ENCODE results near the gene KRT6B.

The KRT6B gene

DNA sequence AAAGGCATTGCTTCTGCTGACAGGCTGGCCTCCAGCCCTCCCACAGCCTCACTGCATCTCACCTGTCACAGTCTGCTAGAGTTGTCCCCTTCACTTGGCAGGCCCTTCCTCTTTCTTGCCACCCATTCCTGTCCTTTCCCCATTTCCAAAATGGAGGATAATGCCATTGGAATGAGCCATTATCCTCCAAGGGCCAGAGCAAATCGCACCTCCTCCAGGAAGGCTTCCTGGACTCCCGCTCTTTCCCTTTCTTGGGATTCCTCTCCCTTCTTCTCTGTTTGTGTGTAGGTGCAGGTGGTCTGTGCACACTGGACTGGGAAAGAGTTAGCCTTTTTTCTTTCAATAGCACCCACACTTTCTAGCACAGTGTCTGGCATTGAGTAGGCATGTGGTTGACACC is 49.6 kb downstream of the KRT6B start:
- no peak for DNase-seq (ENCODE audit: insufficient read length, low spot score)
- TF ChIP-seq CTCF (IDR thresholded peaks at IDR 0.05; ENCODE audit: insufficient read depth, missing control alignments) = no peak
- no peak for FAIRE-seq

DNA sequence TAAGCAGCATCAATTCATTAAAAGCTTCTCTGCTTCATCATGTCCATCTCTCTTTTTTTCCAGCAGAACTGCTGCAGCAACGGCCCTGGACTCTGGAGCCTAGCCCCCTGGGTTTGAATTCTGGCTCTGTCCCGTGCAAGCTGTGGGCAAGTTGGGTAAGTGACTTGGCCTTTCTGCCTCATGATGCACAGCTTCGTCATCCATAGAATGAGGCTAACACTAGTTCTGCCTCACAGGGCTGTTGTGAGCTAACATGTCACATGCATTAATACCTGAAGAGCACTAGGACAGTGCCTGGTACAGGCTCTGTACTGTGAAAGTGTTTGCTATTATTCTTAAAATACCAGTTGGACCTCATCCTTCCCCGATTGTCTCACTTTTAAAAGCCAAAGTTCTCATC is 50.0 kb downstream of the KRT6B start:
- FAIRE-seq (no peak), DNase-seq (ENCODE audit: insufficient read length, low spot score) (no peak)
- TF ChIP-seq CTCF (IDR thresholded peaks at IDR 0.05; ENCODE audit: insufficient read depth, missing control alignments) = no peak

DNA sequence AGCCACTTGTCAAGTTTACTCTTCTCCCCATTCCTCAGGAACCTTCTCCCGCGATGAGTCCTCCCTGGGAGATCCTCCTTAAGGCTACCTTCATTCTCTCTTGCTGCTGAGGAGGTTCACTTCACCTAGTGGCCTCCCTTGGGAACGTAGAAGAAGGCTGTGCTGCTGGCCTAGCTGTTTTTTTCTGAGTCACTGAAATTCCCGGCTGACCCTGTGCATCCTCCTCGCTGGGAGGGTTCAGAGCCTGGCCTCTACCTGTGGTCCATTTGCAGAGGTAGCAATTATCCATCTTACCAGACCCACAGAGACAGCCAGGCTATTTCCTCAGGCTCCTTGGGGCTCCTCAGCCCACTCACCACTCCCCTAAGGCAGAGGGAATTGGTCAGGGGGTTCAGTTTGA is 50.4 kb downstream of the KRT6B start:
- DNase-seq (ENCODE audit: insufficient read length, low spot score) = no peak
- TF ChIP-seq CTCF (IDR thresholded peaks at IDR 0.05; ENCODE audit: insufficient read depth, missing control alignments) = no peak
- FAIRE-seq = no peak

DNA sequence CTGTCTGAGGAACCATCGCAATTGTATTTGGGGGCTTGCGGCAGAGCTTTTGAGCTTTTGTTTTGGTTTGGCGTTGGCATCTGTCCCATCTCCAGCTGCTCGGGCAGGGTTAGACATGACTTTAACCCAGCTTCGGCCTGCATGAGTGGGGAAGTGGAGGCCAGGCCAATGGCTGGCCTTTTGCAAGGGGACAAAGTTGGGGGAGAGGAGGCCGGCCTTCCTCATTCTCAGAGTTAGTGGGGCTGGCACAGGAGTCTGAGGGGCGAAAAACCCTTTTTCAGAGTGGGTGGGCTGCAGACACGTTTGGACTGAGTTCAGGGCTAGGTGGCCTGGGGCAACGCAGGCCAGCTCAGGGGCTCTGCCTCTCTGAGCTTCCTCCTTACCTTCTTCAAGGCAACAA is 51.0 kb downstream of the KRT6B start:
- FAIRE-seq (no peak), DNase-seq (ENCODE audit: insufficient read length, low spot score) (no peak)
- no peak for TF ChIP-seq CTCF (IDR thresholded peaks at IDR 0.05; ENCODE audit: insufficient read depth, missing control alignments)

DNA sequence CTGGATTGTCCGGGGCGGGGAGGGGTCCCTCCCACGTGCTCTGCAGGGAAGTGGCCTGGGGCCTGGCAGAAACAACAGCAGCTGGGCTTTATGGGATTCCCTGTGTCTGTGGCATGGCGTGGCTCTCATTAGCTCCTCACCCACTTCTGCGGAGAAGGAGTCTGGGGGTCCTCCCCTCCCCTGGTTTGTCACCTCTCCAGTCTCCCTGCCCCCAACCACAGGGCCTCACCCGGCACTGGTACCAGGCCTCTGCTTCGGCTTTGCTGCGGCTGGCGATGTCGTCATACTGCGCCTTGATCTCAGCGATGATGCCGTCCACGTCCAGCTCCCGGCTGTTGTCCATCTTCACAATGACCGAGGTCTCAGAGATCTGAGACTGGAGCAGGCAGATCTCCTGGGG is 52.2 kb downstream of the KRT6B start:
- no peak for TF ChIP-seq CTCF (IDR thresholded peaks at IDR 0.05; ENCODE audit: insufficient read depth, missing control alignments)
- FAIRE-seq (no peak), DNase-seq (ENCODE audit: insufficient read length, low spot score) (no peak)

DNA sequence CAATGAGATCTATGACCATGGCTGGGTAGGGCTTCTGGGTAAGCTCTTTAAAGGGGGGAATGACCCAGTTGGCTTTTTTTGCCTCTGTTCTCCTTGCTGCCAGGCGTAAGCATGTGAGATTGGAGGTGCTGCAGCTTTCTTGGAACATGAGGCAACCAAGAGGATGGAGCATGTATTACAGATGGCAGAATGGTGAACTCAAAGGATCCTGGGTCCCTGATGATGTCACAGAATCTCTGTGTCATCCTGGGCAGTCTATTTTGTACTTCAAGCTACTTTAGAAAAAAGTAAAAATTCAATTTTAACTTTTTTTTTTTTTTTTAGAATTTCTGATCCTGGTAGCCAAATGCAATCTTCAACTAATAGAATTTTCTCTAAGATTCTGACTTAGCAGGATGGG is 53.8 kb downstream of the KRT6B start:
- DNase-seq (ENCODE audit: insufficient read length, low spot score) (no peak), FAIRE-seq (no peak)

DNA sequence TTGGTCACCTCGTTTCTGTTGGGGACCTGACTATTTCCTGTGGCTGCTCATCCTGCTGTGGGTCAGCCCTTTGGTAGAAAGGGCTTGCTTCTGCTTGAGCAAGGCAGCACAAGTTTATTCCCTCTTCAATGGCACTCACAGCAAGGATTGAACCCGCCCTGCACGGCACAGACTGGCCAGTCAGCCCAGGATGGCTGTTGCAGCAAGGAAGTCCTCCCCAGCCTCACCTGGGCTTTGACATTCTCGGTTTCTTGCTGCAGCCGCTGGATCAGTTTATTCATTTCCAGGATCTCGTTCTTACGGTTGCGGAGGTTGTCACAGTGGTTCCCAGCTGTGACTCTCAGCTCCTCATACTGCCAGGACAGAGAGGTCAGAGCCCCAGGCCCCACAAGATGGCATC is 55.3 kb downstream of the KRT6B start:
- DNase-seq (ENCODE audit: insufficient read length, low spot score) = no peak
- no peak for TF ChIP-seq CTCF (IDR thresholded peaks at IDR 0.05; ENCODE audit: insufficient read depth, missing control alignments)
- FAIRE-seq = no peak

More for the DNA sequence above, 53.8 kb downstream of the KRT6B start:
- no peak for TF ChIP-seq CTCF (IDR thresholded peaks at IDR 0.05; ENCODE audit: insufficient read depth, missing control alignments)

Measured in D721Med (cell line).